ENCODE data around the gene GRN.

Gene GRN

DNA sequence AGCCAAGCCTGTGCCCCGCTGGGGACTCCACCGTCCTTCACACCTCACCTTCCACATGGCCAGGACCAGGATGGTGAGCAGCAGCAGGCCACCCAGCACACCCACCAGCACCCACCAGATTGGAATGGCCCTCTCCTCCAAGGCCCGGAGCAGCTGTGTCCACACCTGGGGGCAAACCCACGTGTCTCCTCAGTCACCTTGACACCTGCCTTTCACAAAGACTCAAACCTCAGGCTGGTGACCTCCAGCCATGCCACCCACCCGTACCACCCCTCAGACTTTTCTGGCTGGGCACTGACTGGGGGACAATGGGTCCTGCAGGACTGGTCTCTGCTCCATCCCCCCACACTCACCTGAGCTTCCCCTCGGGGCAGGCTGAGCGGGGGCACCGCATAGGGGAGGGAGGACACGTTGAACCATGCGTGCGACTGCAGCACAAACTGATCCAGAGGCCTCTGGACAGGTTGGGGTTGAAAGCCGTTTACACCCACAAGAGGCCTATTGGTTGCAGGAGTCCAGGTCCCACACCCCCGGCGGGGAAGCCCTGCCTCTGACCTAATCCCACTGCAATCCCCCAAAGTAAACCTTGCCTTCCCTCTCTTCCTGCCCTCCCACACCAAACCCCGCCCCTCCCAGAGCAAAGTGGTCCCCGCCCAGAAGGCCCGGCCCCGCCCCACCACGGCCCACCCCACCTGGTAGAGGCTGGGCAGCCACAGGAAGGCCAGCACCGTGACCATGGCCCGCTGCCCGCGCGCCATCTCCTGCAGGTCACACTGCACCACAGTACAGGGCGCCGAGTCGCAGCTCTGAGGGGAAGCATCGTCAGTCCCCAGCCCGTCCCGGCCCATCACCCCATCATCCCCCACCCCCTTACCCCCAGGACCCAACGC lies 29.4 kb downstream of the GRN start:
- TF ChIP-seq SIN3A (IDR thresholded peaks at IDR 0.05; ENCODE audit: borderline replicate concordance, insufficient read depth, low read length), result no peak
- no peak for TF ChIP-seq FOXP2 (optimal IDR thresholded peaks at IDR 0.05; ENCODE audit: borderline replicate concordance, extremely low read depth, extremely low read length, insufficient read depth)
- no peak for TF ChIP-seq POLR2AphosphoS5 (IDR thresholded peaks at IDR 0.05; ENCODE audit: low read depth, low read length)
- TF ChIP-seq, protein P1, sequence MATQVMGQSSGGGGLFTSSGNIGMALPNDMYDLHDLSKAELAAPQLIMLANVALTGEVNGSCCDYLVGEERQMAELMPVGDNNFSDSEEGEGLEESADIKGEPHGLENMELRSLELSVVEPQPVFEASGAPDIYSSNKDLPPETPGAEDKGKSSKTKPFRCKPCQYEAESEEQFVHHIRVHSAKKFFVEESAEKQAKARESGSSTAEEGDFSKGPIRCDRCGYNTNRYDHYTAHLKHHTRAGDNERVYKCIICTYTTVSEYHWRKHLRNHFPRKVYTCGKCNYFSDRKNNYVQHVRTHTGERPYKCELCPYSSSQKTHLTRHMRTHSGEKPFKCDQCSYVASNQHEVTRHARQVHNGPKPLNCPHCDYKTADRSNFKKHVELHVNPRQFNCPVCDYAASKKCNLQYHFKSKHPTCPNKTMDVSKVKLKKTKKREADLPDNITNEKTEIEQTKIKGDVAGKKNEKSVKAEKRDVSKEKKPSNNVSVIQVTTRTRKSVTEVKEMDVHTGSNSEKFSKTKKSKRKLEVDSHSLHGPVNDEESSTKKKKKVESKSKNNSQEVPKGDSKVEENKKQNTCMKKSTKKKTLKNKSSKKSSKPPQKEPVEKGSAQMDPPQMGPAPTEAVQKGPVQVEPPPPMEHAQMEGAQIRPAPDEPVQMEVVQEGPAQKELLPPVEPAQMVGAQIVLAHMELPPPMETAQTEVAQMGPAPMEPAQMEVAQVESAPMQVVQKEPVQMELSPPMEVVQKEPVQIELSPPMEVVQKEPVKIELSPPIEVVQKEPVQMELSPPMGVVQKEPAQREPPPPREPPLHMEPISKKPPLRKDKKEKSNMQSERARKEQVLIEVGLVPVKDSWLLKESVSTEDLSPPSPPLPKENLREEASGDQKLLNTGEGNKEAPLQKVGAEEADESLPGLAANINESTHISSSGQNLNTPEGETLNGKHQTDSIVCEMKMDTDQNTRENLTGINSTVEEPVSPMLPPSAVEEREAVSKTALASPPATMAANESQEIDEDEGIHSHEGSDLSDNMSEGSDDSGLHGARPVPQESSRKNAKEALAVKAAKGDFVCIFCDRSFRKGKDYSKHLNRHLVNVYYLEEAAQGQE (IDR thresholded peaks at IDR 0.05; ENCODE audit: insufficient read depth in 1 of 2, low read depth in 2 of 2, low read length in 2 of 2), result no peak
- TF ChIP-seq TAF1 (IDR thresholded peaks at IDR 0.05; ENCODE audit: borderline replicate concordance, insufficient read depth, low read length), result no peak

DNA sequence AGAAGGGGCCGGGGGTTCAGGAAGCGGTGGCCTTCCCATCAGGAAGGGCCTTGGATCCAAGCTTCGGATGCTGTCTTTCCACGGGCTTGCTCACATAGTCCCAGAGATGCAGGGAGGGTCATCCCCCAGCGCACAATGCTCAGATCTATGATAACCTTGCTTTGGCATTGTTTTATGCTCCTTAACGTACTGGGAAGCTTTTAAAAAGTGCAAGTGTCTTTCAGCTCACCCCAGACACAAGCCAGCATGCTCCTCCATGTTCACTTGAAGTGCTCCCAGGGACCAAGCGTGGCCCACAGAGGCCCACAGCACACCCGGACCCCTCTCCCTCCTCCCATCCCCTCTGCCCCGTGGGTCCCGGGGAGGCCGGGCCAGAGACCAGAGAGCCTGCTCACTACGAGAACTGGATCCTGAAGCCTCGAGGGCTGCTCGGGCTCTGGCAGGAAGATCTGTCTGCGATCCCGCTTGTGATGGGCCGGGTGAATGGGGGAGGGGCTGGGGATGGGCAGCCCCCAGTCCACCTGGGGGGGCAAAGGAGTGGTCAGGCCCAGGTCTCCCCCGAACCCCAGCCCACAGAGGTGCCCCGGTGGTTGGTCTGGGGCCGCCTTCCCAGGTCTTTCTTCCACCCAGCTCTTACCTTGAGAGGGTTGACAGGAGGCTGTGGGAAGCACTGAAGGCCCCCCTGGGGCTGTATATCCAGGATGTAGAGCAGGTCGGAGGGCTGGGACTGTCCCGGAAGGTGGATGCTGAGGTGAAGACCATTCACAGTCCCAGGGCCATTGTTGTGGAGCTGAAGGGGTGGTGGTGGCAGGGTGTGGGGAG lies 30.3 kb downstream of the GRN start:
- TF ChIP-seq, protein P1 (IDR thresholded peaks at IDR 0.05; ENCODE audit: insufficient read depth in 1 of 2, low read depth in 2 of 2, low read length in 2 of 2), result no peak
- TF ChIP-seq FOXP2 (optimal IDR thresholded peaks at IDR 0.05; ENCODE audit: borderline replicate concordance, extremely low read depth, extremely low read length, insufficient read depth) (no peak), TAF1 (IDR thresholded peaks at IDR 0.05; ENCODE audit: borderline replicate concordance, insufficient read depth, low read length) (no peak), SIN3A (IDR thresholded peaks at IDR 0.05; ENCODE audit: borderline replicate concordance, insufficient read depth, low read length) (no peak), POLR2AphosphoS5 (IDR thresholded peaks at IDR 0.05; ENCODE audit: low read depth, low read length) (no peak)

DNA sequence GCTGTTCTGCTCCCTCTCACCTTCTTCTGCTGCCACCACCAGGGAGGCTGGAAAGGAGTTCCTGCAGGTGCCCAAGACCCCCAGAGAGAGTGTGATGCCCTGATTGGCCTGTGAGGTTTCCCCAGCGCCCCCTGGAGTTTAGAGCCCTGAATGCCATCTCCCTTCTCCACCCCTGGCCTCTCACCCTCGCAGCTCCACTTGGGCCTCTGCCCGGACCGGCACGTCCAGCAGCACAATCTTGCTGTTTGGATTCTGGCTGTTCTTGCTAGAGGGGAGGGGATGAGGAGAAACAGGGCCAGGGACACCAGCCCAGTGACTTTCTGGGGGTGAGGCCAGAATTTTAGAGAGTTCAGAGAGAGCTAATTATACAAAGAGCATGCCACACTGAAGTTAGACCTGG lies 31.0 kb downstream of the GRN start:
- TF ChIP-seq, protein P1 (IDR thresholded peaks at IDR 0.05; ENCODE audit: insufficient read depth in 1 of 2, low read depth in 2 of 2, low read length in 2 of 2), result no peak
- no peak for TF ChIP-seq POLR2AphosphoS5 (IDR thresholded peaks at IDR 0.05; ENCODE audit: low read depth, low read length)
- no peak for TF ChIP-seq SIN3A (IDR thresholded peaks at IDR 0.05; ENCODE audit: borderline replicate concordance, insufficient read depth, low read length)
- TF ChIP-seq FOXP2 (optimal IDR thresholded peaks at IDR 0.05; ENCODE audit: borderline replicate concordance, extremely low read depth, extremely low read length, insufficient read depth), result no peak
- no peak for TF ChIP-seq TAF1 (IDR thresholded peaks at IDR 0.05; ENCODE audit: borderline replicate concordance, insufficient read depth, low read length)

DNA sequence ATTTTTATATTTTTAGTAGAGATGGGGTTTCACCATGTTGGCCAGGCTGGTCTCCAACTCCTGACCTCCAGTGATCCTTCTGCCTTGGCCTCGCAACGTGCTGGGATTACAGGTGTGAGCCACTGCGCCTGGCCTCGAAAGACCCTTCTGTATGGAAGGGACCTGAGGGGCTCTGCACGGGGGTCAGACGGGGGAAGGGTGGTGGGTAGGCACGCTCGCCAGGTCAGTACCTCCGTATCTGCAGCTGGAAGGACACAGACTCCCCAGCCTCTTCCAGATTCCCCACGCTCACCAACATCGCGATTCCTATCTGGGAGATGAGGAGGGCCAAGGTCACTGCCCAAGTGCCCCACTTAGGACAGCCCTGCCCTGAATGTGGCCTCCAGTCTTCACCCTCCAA lies 31.7 kb downstream of the GRN start:
- TF ChIP-seq TAF1 (IDR thresholded peaks at IDR 0.05; ENCODE audit: borderline replicate concordance, insufficient read depth, low read length) (no peak), FOXP2 (optimal IDR thresholded peaks at IDR 0.05; ENCODE audit: borderline replicate concordance, extremely low read depth, extremely low read length, insufficient read depth) (no peak), SIN3A (IDR thresholded peaks at IDR 0.05; ENCODE audit: borderline replicate concordance, insufficient read depth, low read length) (no peak), POLR2AphosphoS5 (IDR thresholded peaks at IDR 0.05; ENCODE audit: low read depth, low read length) (no peak)
- TF ChIP-seq, protein P1 (IDR thresholded peaks at IDR 0.05; ENCODE audit: insufficient read depth in 1 of 2, low read depth in 2 of 2, low read length in 2 of 2), result no peak

Measured in PFSK-1 (cell line).